CD4-positive, alpha-beta T cell treated with Interleukin-21 for 1 hour (primary cell): ENCODE data around the gene PRKAB1.

Experiments used
- DNase-seq: peaks from one replicate; pipeline ENCODE4 v3.0.0-alpha.2; 2020

PRKAB1 gene

GRCh38 chr12:119714614-119715267, 46.8 kb downstream of the PRKAB1 start:
- no peak for DNase-seq

DNA sequence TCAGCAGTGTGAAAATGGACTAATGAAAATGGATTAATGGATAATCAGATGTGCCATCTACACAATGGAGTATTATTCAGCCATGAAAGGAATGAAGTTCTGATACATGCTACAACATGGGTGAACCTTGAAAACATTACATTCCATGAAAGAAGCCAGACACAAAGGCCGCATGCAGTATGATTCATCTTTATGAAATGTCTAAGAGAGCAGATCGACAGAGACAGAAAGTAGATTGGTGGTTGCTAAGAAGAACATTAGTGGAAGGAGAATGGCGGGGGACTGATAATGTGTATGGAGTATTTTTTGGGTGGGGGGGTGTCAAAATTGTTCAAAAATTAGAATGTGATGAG, 47.3 kb downstream of the PRKAB1 start:
- no peak for DNase-seq

GRCh38 chr12:119718141-119718540, 50.2 kb downstream of the PRKAB1 start:
- no peak for DNase-seq

- DNase-seq = no peak
Measured at GRCh38 chr12:119720349-119720748, 52.4 kb downstream of the PRKAB1 start.

DNA sequence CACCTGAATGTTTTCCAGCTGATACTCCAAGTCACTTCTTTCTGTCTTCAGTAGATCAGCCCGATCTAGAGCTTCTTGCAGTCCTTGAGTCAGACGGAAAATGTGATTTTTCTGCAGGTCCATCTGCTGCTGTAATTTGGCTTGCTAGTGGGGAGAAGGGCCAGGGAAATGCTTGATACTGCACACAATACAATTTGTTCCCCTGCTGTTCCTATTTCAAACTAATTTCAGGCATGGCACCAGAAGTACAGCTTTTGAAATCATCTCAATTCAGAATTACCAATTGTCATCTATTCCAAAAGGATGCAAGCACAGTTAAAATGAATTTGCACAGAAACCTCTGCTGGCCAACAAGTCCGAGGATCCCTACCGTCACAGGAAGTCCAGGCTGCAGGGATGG, 53.4 kb downstream of the PRKAB1 start:
- DNase-seq = no peak

- no peak for DNase-seq
Measured at GRCh38 chr12:119725523-119725922, 57.6 kb downstream of the PRKAB1 start.

DNA sequence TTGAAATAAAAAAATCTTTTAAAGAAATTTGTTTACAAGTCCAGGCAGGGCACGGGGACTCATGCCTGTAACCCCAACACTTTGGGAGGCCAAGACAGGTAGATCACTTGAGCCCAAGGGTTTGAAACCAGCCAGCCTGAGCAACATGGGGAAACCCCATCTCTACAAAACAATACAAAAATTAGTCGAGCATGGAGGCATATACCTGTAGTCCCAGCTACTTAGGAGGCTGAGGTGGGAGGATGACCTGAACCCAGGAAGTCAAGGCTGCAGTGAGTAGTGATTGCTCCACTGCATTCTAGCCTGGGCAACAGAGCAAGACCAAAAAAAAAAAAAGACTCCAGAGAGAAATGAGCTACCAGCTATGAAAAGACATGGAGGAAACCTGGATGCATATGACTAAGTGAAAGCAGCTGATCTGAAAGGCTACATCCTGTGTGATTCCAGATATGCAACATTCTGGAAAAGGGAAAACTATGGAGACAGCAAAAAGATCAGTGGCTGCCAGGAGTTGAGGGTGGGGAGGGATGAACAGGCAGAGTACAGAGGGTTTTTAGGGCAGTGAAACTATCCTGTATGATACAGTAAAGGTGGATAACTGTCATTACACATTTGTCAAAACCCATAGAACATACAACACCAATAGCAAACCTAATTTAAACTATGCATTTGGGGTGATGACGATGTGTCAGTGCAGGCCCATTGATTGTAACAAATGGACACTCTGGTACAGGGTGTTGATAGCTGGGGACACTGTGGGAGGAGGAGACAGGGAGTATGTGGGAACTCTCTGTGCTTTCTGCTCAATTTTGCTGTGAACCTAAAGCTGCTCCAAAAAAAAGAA, 59.9 kb downstream of the PRKAB1 start:
- no peak for DNase-seq

- DNase-seq = no peak
Measured at GRCh38 chr12:119728444-119728745, 60.5 kb downstream of the PRKAB1 start.

DNA sequence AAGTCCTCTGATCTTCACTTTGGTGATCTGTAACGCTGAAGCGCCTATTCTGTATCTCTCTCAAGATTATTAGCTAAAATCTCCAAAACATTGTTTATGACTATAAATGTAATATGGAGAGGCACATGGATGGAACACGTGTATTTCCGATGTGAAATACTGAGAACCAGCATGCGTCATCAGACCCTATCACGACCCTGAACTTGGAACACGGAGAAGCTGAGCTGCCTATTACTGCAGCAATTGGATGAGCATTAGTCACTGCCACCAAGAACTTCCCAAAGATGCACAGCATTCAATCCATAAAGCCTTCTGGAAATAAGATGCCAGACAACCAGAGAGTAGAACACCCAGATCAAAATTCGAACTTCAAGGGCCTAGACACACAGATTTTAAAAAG, 61.9 kb downstream of the PRKAB1 start:
- DNase-seq = no peak

DNA sequence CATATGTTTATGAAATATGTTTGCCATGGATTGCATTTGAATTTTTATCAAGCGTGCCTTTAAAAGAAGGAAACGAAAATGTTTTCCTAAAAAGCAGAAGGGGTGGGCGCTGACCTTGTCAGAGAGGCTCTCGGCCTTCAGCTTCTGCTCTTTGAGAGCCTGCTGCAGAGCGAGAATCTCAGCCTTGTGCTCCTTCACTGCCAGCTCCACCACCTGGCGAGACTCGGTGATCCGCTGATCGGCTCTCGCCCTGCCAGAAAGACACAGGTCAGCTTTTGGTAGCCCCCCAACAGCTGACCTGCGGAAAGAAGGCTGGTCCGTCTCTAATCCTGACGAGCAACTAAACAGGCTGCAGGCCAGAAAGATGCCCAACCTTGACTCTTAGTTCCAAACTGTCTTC, 62.4 kb downstream of the PRKAB1 start:
- no peak for DNase-seq
